ENCODE measurements around the gene ABCC4. TPM values are rescaled to one million over a fixed set of nuclear protein-coding genes. Genes with fewer than 3 reads are reported as not detected.

ABCC4 gene
- total and polyA plus RNA-seq, 2 experiments from 2014 or later, result 4.3 to 12.2 TPM

GRCh38 chr13:94993616-94994015 lies 307.6 kb downstream of the ABCC4 start:
- no peaks in the 10 kb centered on the region for H3K36me3 ChIP-seq (ENCODE audit: insufficient read depth)
- no peak overlapping the region for H3K4me3 ChIP-seq
- ATAC-seq (no peak), DNase-seq (ENCODE audit: low spot score) (no peak)
- H3K4me2 ChIP-seq, result no peak overlapping the region
- no peaks in the 10 kb centered on the region for H3F3A ChIP-seq (replicated peaks; ENCODE audit: low read depth)
- H3K27me3 ChIP-seq (ENCODE audit: insufficient read depth), result no peaks in the 10 kb centered on the region
- 0 out of 2 replicates have a peak, but pooled peaks cover 3% of the 10 kb centered on the region for H3K9me2 ChIP-seq (ENCODE audit: insufficient read depth)
- Mint-ChIP-seq H3K27ac (no peak overlapping the region; the same call in 1 of the 2 replicates), H3K4me1 (peaks cover 32% of the 10 kb centered on the region), H3K4me3 (no peak overlapping the region), H3K27me3 (ENCODE audit: insufficient read depth, low read depth, poor library complexity) (peaks cover 2% of the 10 kb centered on the region), H3K36me3 (ENCODE audit: low read depth) (peaks cover 3% of the 10 kb centered on the region; the same call in 2 of the 3 replicates), H3K9me3 (peaks cover 2% of the 10 kb centered on the region; the same call in 2 of the 3 replicates)
- no peaks in the 10 kb centered on the region for H3K79me2 ChIP-seq (replicated peaks; ENCODE audit: insufficient read depth)
- H2AFZ ChIP-seq, result no peak overlapping the region
- TF ChIP-seq ZNF331 (CRISPR knock-in tag; IDR thresholded peaks at IDR 0.05; ENCODE audit: low read depth), result no peak
- peaks cover 40% of the 10 kb centered on the region for H3K4me1 ChIP-seq (ENCODE audit: insufficient read depth)
- H4K20me1 ChIP-seq (replicated peaks; ENCODE audit: insufficient read depth), result no peaks in the 10 kb centered on the region
- no peak overlapping the region for H3K27ac ChIP-seq (ENCODE audit: low read depth)

GRCh38 chr13:94992036-94992960 lies 309.0 kb downstream of the ABCC4 start:
- no peak overlapping the region for H3K27ac ChIP-seq (ENCODE audit: low read depth)
- peaks cover 2% of the 10 kb centered on the region for H3K27me3 Mint-ChIP-seq (ENCODE audit: insufficient read depth, low read depth, poor library complexity)
- H3K36me3 Mint-ChIP-seq (ENCODE audit: low read depth), result peaks cover 3% of the 10 kb centered on the region; the same call in 2 of the 3 replicates
- no peak for ATAC-seq
- H3K4me1 ChIP-seq (ENCODE audit: insufficient read depth), result peaks cover 28% of the 10 kb centered on the region
- H2AFZ ChIP-seq, result peak overlapping the region; percentile 70; the same call in 1 of the 2 replicates
- H3K36me3 ChIP-seq (ENCODE audit: insufficient read depth), result no peaks in the 10 kb centered on the region
- no peaks in the 10 kb centered on the region for H4K20me1 ChIP-seq (replicated peaks; ENCODE audit: insufficient read depth)
- peaks cover 22% of the 10 kb centered on the region for H3K4me1 Mint-ChIP-seq
- H3K4me2 ChIP-seq, result no peak overlapping the region
- TF ChIP-seq ZNF462 (CRISPR knock-in tag; IDR thresholded peaks at IDR 0.05) (no peak), REST (IDR thresholded peaks at IDR 0.05; ENCODE audit: unreplicated experiment) (no peak)
- no peaks in the 10 kb centered on the region for H3K79me2 ChIP-seq (replicated peaks; ENCODE audit: insufficient read depth)
- H3K4me3 ChIP-seq, result no peak overlapping the region
- no peak overlapping the region for H3K27ac Mint-ChIP-seq
- 0 out of 2 replicates have a peak, but pooled peaks cover 3% of the 10 kb centered on the region for H3K9me2 ChIP-seq (ENCODE audit: insufficient read depth)
- no peak for DNase-seq (ENCODE audit: low spot score)
- no peaks in the 10 kb centered on the region for H3K27me3 ChIP-seq (ENCODE audit: insufficient read depth)
- H3K4me3 Mint-ChIP-seq, result no peak overlapping the region
- H3F3A ChIP-seq (replicated peaks; ENCODE audit: low read depth), result no peaks in the 10 kb centered on the region
- peaks cover 2% of the 10 kb centered on the region; the same call in 2 of the 3 replicates for H3K9me3 Mint-ChIP-seq
